NCI-H226 (cell line): ENCODE measurements around the gene RNF130.
A peak's percentile ranks its signal among the peaks of the same experiment; 100 is the strongest.
"Not testable (repeated sequence)": the region's sequence is repeated elsewhere in the genome, so short reads cannot be mapped to it uniquely, and the experiment has no call there.

ENCODE experiments used
- DNase-seq: peaks from one replicate; pipeline ENCODE4 v3.0.0-alpha.2; 2015

The RNF130 gene

GRCh38 chr5:179967489-179967888 is 104.1 kb downstream of the RNF130 start:
- DNase-seq: no peak

- DNase-seq: no peak
Measured at GRCh38 chr5:179964015-179964414, 107.5 kb downstream of the RNF130 start.

- no peak for DNase-seq
Measured at GRCh38 chr5:179963375-179963774, 108.2 kb downstream of the RNF130 start.

GRCh38 chr5:179960204-179960831 is 111.2 kb downstream of the RNF130 start:
- DNase-seq: no peak

- DNase-seq: no peak
Measured at GRCh38 chr5:179959641-179960040, 111.9 kb downstream of the RNF130 start.

GRCh38 chr5:179959118-179959517 is 112.4 kb downstream of the RNF130 start:
- DNase-seq: not testable (repeated sequence)

- no peak for DNase-seq
Measured at GRCh38 chr5:179955630-179956029, 115.9 kb downstream of the RNF130 start.

GRCh38 chr5:179955062-179955461 is 116.5 kb downstream of the RNF130 start:
- no peak for DNase-seq

GRCh38 chr5:179954434-179954833 is 117.1 kb downstream of the RNF130 start:
- DNase-seq: no peak

- no peak for DNase-seq
Measured at GRCh38 chr5:179953987-179954386, 117.6 kb downstream of the RNF130 start.

- no peak for DNase-seq
Measured at GRCh38 chr5:179936976-179937681, 134.4 kb downstream of the RNF130 start.

GRCh38 chr5:179930788-179931473 is 140.6 kb downstream of the RNF130 start:
- no peak for DNase-seq

GRCh38 chr5:179927824-179928223 is 143.7 kb downstream of the RNF130 start:
- no peak for DNase-seq

- DNase-seq: no peak
Measured at GRCh38 chr5:179926657-179927056, 144.9 kb downstream of the RNF130 start.

- DNase-seq: no peak
Measured at GRCh38 chr5:179923436-179923835, 148.1 kb downstream of the RNF130 start.

GRCh38 chr5:179920175-179920574 is 151.4 kb downstream of the RNF130 start:
- DNase-seq: no peak

- no peak for DNase-seq
Measured at GRCh38 chr5:179919487-179920060, 152.0 kb downstream of the RNF130 start.

- no peak for DNase-seq
Measured at GRCh38 chr5:179918742-179919486, 152.6 kb downstream of the RNF130 start.

GRCh38 chr5:179916523-179916922 is 155.0 kb downstream of the RNF130 start:
- no peak for DNase-seq

- DNase-seq: no peak
Measured at GRCh38 chr5:179915406-179915935, 156.1 kb downstream of the RNF130 start.

- peak; percentile 38 for DNase-seq
Measured at GRCh38 chr5:179914032-179914755, 157.4 kb downstream of the RNF130 start.

- no peak for DNase-seq
Measured at GRCh38 chr5:179913461-179913860, 158.1 kb downstream of the RNF130 start.
